SK-N-MC (cell line): ENCODE results near the gene CAMTA1.

ENCODE experiments used
- EZH2 ChIP-seq: fragments of 200-600 bp; sonication (generic); IDR thresholded peaks from one replicate; pipeline ENCODE4 v1.6.1; 2017; ENCODE audit warnings: antibody characterized with exemption
- FOXP2 ChIP-seq: optimal IDR thresholded peaks from 2 replicates; pipeline ENCODE3; 2011; ENCODE audit warnings: mild to moderate bottlenecking, moderate library complexity; ENCODE audit not compliant: insufficient read depth; ENCODE audit errors: extremely low read length, control extremely low read depth
- POLR2AphosphoS5 ChIP-seq: IDR thresholded peaks from 2 replicates; pipeline ENCODE4 v1.6.1; 2012; ENCODE audit warnings: mild to moderate bottlenecking, low read depth, low read length, borderline replicate concordance

DNA sequence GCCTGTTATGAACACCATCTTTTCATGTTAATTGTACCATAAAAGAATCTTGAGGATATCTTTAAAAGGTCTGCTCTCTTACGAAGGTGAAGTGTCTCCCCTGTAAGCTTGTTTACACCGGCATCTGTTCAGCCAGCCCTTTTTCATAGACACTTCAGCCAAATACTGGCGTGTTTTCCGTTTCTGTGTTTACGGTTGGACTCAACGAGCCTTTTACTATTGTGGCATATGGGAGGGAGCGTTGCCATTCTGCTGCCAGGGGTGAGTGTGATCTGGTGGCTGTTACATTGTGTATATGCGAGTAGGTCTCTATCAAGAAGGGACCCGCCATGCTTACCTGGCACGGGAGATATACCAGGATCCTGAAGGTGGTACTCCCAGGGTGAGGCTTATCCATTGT lies 433.8 kb downstream of the CAMTA1 start:
- no peak for TF ChIP-seq POLR2AphosphoS5
- TF ChIP-seq EZH2: no peak
- no peak for TF ChIP-seq FOXP2
